Cardiac muscle cell (in vitro differentiated cells and primary cell): ENCODE data around the gene BAIAP2L2. TPM values are rescaled to one million over a fixed set of nuclear protein-coding genes. Genes with fewer than 3 reads are reported as not detected.
"Not testable (repeated sequence)": the region's sequence is repeated elsewhere in the genome, so short reads cannot be mapped to it uniquely, and the experiment has no call there.

Experiments used
- DNase-seq, 2 donors: peaks; one replicate each; pipeline versions ENCODE4 v3.0.0 to v3.0.0-alpha.2; 2010 to 2017; ENCODE audit warnings: low read depth in 1 of 2, low spot score in 1 of 2
- H3K27ac ChIP-seq: fragments of 200-600 bp; sonication (generic); 2 replicates; pipeline ENCODE4 v1.5.1; 2016
- H3K27me3 ChIP-seq: fragments of 200-600 bp; sonication (generic); 2 replicates; pipeline ENCODE4 v1.6.0; 2016; ENCODE audit warnings: control low read depth
- H3K36me3 ChIP-seq: fragments of 200-600 bp; sonication (generic); 2 replicates; pipeline ENCODE4 v1.5.1; 2016; ENCODE audit warnings: control low read depth
- H3K4me1 ChIP-seq: fragments of 200-600 bp; sonication (generic); 2 replicates; pipeline ENCODE4 v1.8.1; 2017; ENCODE audit warnings: low read depth, mild to moderate bottlenecking, mixed run types
- H3K4me3 ChIP-seq: fragments of 200-600 bp; sonication (generic); 2 replicates; pipeline ENCODE4 v1.5.1; 2016; ENCODE audit warnings: mild to moderate bottlenecking
- H3K9me3 ChIP-seq: fragments of 200-600 bp; sonication (generic); 2 replicates; pipeline ENCODE4 v1.5.1; 2017; ENCODE audit warnings: low read depth, mild to moderate bottlenecking, control low read depth
- polyA plus RNA-seq: library from polyadenylated mRNA; unstranded; fragments of >200 nt; fragmentation: Nextera tagmentation; extraction: Ambion mirVana; gene quantifications from 2 replicates; pipeline ENCODE4 v1.2.1, GENCODE V29; 2016
- total RNA-seq: library from RNA; depleted of rRNA; stranded (reverse); fragments of >200 nt; gene quantifications from 2 replicates; pipeline ENCODE4 v1.2.3, GENCODE V29; 2016
- TF ChIP-seq, protein P1 (sequence below): IDR thresholded peaks from 2 replicates; pipeline ENCODE4 v1.5.1; 2012; ENCODE audit warnings: low read depth, mild to moderate bottlenecking, low read length

BAIAP2L2 gene
- total and polyA plus RNA-seq, 2 experiments from 2014 or later = 1.3 to 2.3 TPM

DNA sequence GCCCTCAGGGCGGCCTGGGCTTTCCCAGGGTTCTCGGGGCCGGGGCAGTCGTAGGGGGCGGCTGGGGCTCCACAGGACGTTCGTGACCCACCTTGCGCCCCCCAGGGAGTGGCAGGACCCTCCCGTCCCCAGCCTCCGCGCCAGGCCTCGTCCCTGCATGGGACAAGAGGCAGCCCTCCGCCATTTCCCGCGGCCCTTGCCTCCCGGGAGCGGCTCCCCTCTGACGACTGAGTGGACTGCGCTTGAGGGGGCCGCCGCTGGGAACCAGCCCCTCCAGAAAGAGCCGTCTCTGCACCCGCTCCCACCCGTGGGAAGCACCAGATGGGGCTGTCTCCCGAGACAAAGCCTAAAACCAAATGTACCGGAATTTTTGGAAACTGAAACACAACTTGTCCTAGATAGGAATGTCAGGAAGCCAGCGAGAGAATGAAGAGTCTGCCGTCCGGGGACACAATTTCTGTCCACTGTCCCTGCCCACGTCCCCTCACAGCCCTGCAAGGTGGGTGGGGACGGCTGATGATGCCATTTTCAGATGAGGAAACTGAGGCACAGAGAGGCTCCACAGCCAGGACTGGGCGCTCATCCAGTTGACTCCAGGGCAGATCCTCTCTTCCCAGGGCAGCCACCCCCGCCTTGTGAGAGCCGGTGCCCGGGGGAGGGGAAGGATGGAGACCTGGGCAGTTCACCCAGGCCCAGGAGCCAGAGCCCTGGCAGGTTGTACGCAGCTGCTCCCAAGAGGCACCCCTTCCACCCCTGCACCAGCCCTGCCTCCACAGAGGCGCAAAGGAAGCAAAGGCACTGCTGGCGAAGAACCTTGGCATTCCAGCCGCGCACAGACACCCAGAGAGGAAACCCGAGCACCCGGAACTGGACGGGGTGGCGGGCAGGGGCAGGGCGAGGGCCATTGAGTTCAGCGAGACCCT, 71.3 kb downstream of the BAIAP2L2 start:
- Histone ChIP-seq H3K27ac (no peak overlapping the region), H3K27me3 (no peaks in the 10 kb centered on the region), H3K4me1 (peaks cover under 1% of the 10 kb centered on the region), H3K4me3 (no peak overlapping the region), H3K36me3 (no peaks in the 10 kb centered on the region), H3K9me3 (no peaks in the 10 kb centered on the region)
- DNase-seq = no peak
- TF ChIP-seq, protein P1, sequence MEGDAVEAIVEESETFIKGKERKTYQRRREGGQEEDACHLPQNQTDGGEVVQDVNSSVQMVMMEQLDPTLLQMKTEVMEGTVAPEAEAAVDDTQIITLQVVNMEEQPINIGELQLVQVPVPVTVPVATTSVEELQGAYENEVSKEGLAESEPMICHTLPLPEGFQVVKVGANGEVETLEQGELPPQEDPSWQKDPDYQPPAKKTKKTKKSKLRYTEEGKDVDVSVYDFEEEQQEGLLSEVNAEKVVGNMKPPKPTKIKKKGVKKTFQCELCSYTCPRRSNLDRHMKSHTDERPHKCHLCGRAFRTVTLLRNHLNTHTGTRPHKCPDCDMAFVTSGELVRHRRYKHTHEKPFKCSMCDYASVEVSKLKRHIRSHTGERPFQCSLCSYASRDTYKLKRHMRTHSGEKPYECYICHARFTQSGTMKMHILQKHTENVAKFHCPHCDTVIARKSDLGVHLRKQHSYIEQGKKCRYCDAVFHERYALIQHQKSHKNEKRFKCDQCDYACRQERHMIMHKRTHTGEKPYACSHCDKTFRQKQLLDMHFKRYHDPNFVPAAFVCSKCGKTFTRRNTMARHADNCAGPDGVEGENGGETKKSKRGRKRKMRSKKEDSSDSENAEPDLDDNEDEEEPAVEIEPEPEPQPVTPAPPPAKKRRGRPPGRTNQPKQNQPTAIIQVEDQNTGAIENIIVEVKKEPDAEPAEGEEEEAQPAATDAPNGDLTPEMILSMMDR = no peak

DNA sequence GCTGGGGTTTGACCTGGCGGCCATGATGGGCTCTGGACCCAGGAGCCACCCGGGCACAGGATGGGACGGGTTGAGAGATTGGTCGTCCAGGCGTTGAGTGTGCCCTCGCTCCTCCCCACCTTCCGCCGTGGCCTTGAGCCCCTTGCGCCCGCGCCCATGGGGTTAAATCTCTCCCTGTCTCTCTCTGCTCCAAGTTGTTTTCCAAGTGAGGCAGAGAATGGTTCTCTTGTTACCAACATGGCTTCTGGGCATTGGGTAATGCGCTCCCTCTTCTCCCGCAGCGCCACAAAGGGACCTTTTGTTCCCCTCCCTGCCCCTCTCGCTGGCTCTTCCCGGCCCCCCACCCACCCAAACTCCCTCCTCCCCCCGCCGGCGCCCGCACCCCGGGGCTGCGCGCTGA, 72.1 kb downstream of the BAIAP2L2 start:
- Histone ChIP-seq H3K27me3 (no peaks in the 10 kb centered on the region), H3K4me3 (no peak overlapping the region), H3K4me1 (peaks cover 4% of the 10 kb centered on the region), H3K27ac (no peak overlapping the region), H3K9me3 (no peaks in the 10 kb centered on the region), H3K36me3 (no peaks in the 10 kb centered on the region)
- TF ChIP-seq, protein P1 = no peak
- no peak for DNase-seq

DNA sequence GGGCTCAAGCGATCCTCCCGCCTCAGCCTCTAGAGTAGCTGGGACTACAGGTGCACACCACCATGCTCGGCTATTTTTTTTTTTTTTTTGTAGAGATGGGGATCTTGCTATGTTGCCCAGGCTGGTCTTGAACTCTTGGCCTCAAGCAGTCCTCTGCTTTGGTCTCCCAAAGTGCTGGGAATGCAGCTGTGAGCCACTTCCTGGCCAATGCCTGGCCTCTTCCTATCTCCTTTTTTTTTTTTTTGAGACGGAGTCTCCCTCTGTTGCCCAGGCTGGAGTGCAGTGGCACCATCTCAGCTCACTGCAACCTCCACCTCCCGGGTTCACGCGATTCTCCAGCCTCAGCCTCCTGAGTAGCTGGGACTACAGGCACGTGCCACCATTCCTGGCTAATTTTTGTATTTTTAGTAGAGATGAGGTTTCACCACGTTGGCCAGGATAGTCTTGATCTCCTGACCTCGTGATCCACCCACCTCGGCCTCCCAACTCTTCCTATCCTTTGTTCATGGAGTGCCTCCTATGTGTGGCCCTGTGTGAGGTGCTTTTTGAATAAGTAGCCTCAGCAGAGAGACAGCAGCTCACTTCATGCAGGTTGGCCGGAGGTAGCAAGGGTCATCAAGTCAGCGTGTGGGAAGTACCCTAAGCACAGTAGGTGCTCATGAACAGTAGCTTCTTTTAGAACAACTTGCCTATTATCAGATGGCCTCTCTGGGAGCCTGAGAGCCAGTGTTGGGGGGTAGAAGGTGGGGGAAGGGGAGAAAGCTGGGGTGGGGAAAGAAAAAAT, 72.9 kb downstream of the BAIAP2L2 start:
- H3K36me3 ChIP-seq, H3K4me3 ChIP-seq, H3K9me3 ChIP-seq, H3K27ac ChIP-seq, DNase-seq, H3K27me3 ChIP-seq, H3K4me1 ChIP-seq: not testable (repeated sequence)

DNA sequence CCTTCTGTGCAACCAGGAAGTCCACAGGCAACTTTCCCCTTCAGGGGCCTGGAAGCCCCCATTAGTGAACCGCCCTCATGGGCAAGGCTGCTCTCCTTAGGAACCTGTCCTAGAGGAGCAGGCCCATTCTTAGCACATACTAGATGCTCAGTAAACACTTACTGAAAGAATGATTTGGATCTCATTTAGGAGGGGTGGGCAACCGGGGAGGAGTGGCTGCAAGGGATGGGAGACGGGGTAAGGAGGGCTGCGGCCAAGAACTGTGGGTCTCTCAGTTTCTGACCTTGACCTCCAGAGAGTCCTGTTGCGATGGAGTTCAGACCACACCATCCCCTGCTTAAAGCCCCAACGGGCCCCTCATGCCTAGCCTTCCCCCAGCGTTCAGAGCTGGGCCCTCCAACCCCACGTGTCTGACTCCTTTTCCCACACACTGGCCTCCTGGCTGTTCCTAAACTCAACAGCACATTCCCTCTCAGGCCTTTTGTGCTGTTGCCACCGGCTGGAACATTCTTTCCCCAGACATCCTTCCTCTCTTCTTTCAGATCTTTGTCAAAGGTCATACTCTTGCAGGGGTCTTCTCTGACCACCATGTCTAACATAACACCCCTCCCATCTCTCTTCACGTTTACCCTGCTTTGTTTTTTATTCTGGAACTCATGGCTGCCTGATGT, 74.0 kb downstream of the BAIAP2L2 start:
- Histone ChIP-seq H3K27me3 (no peaks in the 10 kb centered on the region), H3K36me3 (no peaks in the 10 kb centered on the region), H3K4me1 (peaks cover 4% of the 10 kb centered on the region), H3K27ac (no peak overlapping the region), H3K9me3 (no peaks in the 10 kb centered on the region), H3K4me3 (no peak overlapping the region)
- TF ChIP-seq, protein P1 = no peak
- DNase-seq = no peak

DNA sequence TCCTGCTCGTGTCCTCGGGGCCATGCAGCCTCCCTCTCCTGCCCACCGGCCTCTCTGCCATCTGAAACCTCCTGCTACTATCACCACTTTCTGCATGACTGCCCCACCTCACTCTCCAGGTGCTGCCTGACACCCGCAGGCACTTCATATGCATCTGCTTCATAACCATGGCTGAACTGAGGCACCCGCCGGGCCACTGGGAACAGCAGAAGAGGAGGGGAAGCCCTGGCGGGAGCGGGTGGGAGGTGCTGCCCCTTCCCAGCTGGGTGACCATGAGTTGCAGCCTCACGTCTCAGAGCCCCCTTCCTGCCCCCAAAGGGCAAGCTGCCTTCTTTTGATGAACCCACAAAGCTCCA, 75.0 kb downstream of the BAIAP2L2 start:
- TF ChIP-seq, protein P1 = no peak
- Histone ChIP-seq H3K9me3 (no peaks in the 10 kb centered on the region), H3K36me3 (no peaks in the 10 kb centered on the region), H3K4me3 (no peak overlapping the region), H3K27ac (no peak overlapping the region), H3K27me3 (no peaks in the 10 kb centered on the region), H3K4me1 (peaks cover 13% of the 10 kb centered on the region)
- no peak for DNase-seq

Other genes with a start within 250 kb of the BAIAP2L2 start
- 27.4 and 34.9 TPM in 2 replicates for gene MICALL1, start 204.4 kb downstream of the BAIAP2L2 start, total RNA-seq
- gene MICALL1, start 204.4 kb downstream of the BAIAP2L2 start, polyA plus RNA-seq = 10.2 and 13.6 TPM in 2 replicates
- 0.80 and 0.99 TPM in 2 replicates for gene C22orf23, start 157.1 kb downstream of the BAIAP2L2 start, total RNA-seq
- gene C22orf23, start 157.1 kb downstream of the BAIAP2L2 start, polyA plus RNA-seq = 1.1 and 2.5 TPM in 2 replicates
- 63.3 and 127 TPM in 2 replicates for gene POLR2F, start 157.0 kb downstream of the BAIAP2L2 start, total RNA-seq
- gene POLR2F, start 157.0 kb downstream of the BAIAP2L2 start, polyA plus RNA-seq = 124 and 183 TPM in 2 replicates
- 0.03 TPM in 1 of 2 replicates, not detected in the other for gene SOX10, start 126.1 kb downstream of the BAIAP2L2 start, total RNA-seq
- gene SOX10, start 126.1 kb downstream of the BAIAP2L2 start, polyA plus RNA-seq = not detected in 2 replicates
- gene PICK1, start 53.3 kb downstream of the BAIAP2L2 start, total RNA-seq = 57.8 and 62.4 TPM in 2 replicates
- gene PICK1, start 53.3 kb downstream of the BAIAP2L2 start, polyA plus RNA-seq = 51.7 and 60.4 TPM in 2 replicates
- gene SLC16A8, start 26.5 kb downstream of the BAIAP2L2 start, total RNA-seq = 0.60 and 1.0 TPM in 2 replicates
- 1.7 and 3.7 TPM in 2 replicates for gene SLC16A8, start 26.5 kb downstream of the BAIAP2L2 start, polyA plus RNA-seq
- gene PLA2G6, start 71.1 kb upstream of the BAIAP2L2 start, total RNA-seq = 26.1 and 41.5 TPM in 2 replicates
- 30.9 and 38.7 TPM in 2 replicates for gene PLA2G6, start 71.1 kb upstream of the BAIAP2L2 start, polyA plus RNA-seq
- 3.6 and 4.1 TPM in 2 replicates for gene MAFF, start 91.3 kb upstream of the BAIAP2L2 start, total RNA-seq
- gene MAFF, start 91.3 kb upstream of the BAIAP2L2 start, polyA plus RNA-seq = 2.9 and 4.3 TPM in 2 replicates
- gene TMEM184B, start 162.3 kb upstream of the BAIAP2L2 start, total RNA-seq = 65.7 and 70.3 TPM in 2 replicates
- gene TMEM184B, start 162.3 kb upstream of the BAIAP2L2 start, polyA plus RNA-seq = 59.6 and 68.8 TPM in 2 replicates
- gene CSNK1E, start 206.7 kb upstream of the BAIAP2L2 start, total RNA-seq = 198 and 262 TPM in 2 replicates
- gene CSNK1E, start 206.7 kb upstream of the BAIAP2L2 start, polyA plus RNA-seq = 179 and 193 TPM in 2 replicates